T1000 (cell line): ENCODE data around the gene HOXB8.

ENCODE experiments used
- DNase-seq: peaks from one replicate; lab custom pipeline; 2025; ENCODE audit warnings: mixed read lengths; lab: John Stamatoyannopoulos, UW

HOXB8 gene

GRCh38 chr17:48610282-48611211 lies 4.5 kb downstream of the HOXB8 start, which contains the start of gene HOXB7:
HOXB7 (minus strand) TSS chr17:48611017; CDS start chr17:48610918, 99 bp downstream.
- DNase-seq, result peak; percentile 54

- DNase-seq, result no peak
Observed at GRCh38 chr17:48609759-48610281, 5.3 kb downstream of the HOXB8 start.

GRCh38 chr17:48609033-48609432 lies 6.1 kb downstream of the HOXB8 start:
- no peak for DNase-seq

GRCh38 chr17:48608494-48608834 lies 6.6 kb downstream of the HOXB8 start:
- no peak for DNase-seq

GRCh38 chr17:48606892-48607614 lies 8.0 kb downstream of the HOXB8 start:
- no peak for DNase-seq

- DNase-seq, result no peak
Observed at GRCh38 chr17:48605991-48606891, 8.9 kb downstream of the HOXB8 start.

GRCh38 chr17:48605409-48605919 lies 9.6 kb downstream of the HOXB8 start:
- no peak for DNase-seq

GRCh38 chr17:48604770-48605329 lies 10.2 kb downstream of the HOXB8 start, which contains the start of gene HOXB6:
HOXB6 (minus strand) TSS chr17:48604986; CDS start chr17:48598150, 6,836 bp downstream.
- peak; percentile 38 for DNase-seq

- peak; percentile 43 for DNase-seq
Observed at GRCh38 chr17:48603959-48604769, 10.9 kb downstream of the HOXB8 start.

GRCh38 chr17:48601539-48602425 lies 13.3 kb downstream of the HOXB8 start:
- DNase-seq, result no peak

GRCh38 chr17:48601207-48601538 lies 13.9 kb downstream of the HOXB8 start:
- DNase-seq, result no peak

GRCh38 chr17:48600244-48601098 lies 14.6 kb downstream of the HOXB8 start:
- no peak for DNase-seq

- no peak for DNase-seq
Observed at GRCh38 chr17:48599354-48599753, 15.7 kb downstream of the HOXB8 start.

- DNase-seq, result no peak
Observed at GRCh38 chr17:48598736-48599135, 16.4 kb downstream of the HOXB8 start.

GRCh38 chr17:48597778-48598631 lies 17.1 kb downstream of the HOXB8 start:
- DNase-seq, result no peak

GRCh38 chr17:48597528-48597777 lies 17.6 kb downstream of the HOXB8 start:
- no peak for DNase-seq

GRCh38 chr17:48596735-48597527 lies 18.2 kb downstream of the HOXB8 start:
- DNase-seq, result no peak
